Medulla oblongata (tissue), 1 donor: ENCODE data around the gene CSNK1A1L.
"Not testable (repeated sequence)": the region's sequence is repeated elsewhere in the genome, so short reads cannot be mapped to it uniquely, and the experiment has no call there.

Experiments
- DNase-seq: peaks from one replicate; pipeline ENCODE4 v3.0.0-alpha.2; 2015; ENCODE audit errors: extremely low spot score

Gene CSNK1A1L

DNA sequence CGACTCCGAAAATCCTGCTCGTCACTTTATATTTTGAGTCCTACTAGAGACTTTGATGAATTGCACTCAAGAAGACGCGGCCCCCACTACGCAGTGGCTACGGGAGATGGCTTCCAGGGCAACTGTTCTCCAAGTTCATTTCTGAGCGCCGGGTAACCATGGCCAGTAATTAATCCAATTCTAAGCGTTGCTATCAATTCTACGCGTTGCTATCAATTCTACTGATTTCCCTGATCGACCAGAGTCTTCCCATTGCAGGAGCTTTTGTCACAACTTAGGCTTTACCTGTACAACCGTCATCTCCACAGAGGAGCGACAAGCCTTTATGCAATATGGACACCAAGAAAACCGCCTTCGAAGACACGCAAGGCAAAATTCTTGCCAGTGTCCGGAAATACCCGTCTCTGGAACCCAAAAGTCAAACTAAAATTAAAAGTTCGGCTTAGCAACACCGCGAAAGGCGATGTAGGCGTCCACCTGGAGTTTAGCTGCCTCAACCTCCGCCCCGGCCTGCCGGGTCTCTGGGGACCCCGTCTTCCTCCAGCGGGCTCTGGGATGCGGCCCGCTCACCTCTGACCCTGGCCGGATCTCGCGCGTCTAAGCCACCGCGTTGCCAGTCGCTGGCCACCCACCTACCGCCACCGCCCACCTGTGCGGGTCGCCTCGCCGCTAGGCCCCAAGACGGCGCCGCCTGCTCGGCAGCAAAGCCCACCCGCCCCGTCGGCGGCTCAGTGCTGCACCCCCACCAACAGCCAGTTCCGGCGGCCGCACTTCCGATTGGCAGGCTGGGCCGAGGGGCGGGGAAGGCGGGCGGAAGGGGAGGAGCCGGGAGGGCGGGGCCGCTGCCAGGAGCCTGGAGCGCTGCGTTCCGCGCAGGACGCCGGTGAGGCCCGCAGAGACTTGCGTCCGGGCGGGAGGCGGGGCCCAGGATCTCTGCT lies 46.3 kb downstream of the CSNK1A1L start, which contains the start of gene SUPT20H:
SUPT20H (minus strand) TSS at position 779 of the 938 bp plus-strand sequence. CDS start 8,198 bp downstream, outside the sequence.
- peak; percentile 92 for DNase-seq

DNA sequence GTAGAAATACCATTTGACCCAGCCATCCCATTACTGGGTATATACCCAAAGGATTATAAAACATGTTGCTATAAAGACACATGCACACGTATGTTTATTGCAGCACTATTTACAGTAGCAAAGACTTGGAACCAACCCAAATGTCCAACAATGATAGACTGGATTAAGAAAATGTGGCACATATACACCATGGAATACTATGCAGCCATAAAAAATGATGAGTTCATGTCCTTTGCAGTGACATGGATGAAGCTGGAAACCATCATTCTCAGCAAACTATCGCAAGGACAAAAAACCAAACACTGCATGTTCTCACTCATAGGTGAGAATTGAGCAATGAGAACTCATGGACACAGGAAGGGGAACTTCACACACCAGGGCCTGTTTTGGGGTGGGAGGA lies 49.2 kb downstream of the CSNK1A1L start:
- DNase-seq = not testable (repeated sequence)
